Inferior parietal cortex (tissue), 1 donor: ENCODE results near the gene CDC45.

ENCODE experiments used
- DNase-seq: peaks from one replicate; pipeline ENCODE4 v3.0.0-alpha.2; 2016; ENCODE audit errors: extremely low spot score

Gene CDC45

DNA sequence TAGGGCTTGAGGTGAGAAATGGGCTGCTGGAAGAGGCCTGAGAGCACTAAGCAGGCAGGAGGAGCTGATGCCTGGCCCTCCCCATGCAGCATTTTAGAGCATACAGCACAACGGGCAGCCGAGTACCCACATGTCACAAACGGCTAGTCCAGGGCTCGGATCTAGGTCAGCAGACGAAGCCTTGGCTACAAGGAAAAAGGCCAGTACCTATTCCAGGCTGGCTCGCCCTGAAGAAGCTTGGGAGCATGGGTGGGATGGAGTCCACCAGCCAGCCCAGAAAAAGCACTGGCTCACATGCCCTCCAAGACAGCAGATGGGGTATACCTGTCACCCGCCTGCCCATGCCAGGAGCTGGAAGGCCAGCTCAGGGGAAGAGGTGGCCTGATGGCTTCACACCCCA, 10.3 kb upstream of the CDC45 start:
- no peak for DNase-seq

DNA sequence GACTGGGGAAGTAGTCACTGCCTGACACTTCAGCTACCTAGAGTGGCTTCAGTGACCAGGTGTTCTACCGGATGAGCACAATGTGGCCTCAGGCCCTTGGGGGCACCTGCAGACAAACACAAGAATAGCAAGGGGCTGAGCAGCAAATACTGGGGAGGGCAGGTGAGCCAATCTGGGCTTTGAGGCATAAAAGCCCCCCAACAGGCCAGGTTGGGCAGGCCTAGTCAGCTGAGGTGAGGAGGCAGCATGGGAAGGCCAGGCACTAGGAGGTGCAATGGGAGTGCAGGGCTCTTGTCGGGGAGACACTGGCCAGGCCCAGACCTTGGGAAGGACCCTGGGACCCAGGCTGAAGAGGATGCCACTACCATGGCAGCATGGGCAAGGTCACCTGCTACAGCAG, 9.7 kb upstream of the CDC45 start:
- no peak for DNase-seq

- no peak for DNase-seq
Observed at GRCh38 chr22:19471572-19471971, 8.1 kb upstream of the CDC45 start.

- no peak for DNase-seq
Observed at GRCh38 chr22:19472233-19472632, 7.5 kb upstream of the CDC45 start.

DNA sequence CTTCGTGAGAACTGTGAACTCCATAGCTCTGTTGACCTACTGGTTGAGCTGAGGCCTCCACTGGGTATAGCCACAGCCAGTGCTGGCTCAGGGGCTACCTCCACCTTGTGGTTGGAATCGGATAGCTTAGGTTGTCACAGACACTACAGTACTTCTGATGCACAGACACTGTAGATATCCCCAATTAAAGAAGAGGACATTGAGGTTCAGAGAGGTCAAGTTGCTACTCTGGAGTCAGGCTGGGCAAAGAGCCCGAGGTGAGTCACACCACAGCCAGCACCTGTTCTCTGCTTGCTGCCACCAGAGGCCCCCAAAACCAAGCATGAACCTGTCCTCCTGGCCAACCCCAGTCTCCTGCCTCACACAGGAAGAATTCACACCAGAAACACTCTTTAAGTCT, 6.1 kb upstream of the CDC45 start:
- DNase-seq, result no peak

DNA sequence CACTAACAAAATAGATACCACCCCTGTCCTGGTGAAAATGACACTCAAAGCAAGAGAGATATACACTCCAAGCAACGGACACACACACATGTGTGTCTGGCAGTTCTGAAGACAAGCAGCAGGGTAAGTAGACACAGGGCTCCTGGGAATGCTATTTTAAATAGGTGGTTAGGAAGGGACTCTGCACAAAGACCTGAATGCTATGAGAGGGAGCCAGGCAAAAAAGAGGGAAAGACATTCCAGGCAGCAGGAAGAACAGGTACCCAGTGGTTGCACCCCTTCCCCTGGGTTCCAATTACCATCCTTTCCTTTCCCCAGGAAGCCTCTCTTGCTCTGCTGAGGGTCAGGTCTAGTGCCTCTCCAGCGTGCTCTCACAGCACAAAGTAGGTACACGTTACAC, 3.7 kb upstream of the CDC45 start:
- no peak for DNase-seq

DNA sequence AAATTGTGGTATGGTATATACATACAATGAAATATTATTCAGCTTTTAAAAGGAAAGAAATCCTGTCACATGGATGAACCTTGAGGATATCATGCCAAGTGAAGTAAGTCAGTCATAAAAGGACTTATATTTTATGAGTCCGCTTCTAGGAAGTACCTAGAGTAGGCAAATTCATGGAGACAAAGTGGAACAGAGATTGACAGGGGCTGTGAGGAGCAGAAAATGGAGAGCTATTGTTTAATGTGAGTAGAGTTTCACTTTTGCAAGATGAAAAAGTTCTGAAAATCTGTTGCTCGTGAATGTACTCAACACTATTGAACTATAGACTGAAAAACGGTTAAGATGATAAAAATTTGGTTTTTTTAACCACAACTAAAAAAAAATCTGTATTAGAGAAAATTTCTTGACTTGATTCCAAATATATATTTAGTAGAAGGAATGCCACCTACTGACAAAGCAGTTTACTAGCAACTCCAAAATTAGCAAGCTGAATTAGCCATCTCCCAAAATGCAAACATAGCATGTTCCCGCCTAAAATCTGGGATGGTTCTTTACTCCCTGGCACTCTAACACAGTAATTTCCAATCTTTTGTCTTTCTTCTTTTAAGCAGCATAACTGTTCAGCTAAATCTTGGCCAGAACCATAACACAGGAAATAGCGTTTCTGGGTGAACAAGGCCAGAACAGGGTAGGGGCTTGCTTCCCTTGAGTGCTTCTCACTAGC, 2.2 kb upstream of the CDC45 start:
- no peak for DNase-seq

- no peak for DNase-seq
Observed at GRCh38 chr22:19478045-19478900, 1.4 kb upstream of the CDC45 start.

DNA sequence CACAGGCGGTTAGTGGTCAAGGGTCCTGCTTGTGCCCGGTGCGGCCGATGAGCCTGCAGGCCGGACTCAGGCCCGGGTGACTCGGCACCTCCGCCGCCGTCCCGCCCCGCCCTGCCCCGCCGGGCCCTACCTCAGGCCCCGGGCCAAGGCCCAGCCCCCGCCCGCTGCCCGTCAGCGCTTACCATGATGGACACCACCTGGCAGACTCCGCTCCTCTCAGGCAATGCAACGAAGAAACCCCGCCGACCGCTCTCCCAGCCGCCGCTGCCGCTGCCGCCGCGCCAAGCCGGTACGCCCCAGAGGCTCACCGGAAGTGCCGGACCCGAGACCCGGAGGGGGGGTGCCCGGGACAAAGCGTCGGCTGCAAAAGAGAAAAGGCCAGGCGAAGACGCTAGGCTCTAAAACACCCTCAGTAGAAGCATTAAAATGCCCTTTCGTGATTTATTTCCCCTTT, 792 bp upstream of the CDC45 start, which contains the start of gene UFD1:
UFD1 (minus strand) TSS at position 293 of the 454 bp plus-strand sequence; CDS start at position 185, 108 bp downstream.
- DNase-seq, result no peak

DNA sequence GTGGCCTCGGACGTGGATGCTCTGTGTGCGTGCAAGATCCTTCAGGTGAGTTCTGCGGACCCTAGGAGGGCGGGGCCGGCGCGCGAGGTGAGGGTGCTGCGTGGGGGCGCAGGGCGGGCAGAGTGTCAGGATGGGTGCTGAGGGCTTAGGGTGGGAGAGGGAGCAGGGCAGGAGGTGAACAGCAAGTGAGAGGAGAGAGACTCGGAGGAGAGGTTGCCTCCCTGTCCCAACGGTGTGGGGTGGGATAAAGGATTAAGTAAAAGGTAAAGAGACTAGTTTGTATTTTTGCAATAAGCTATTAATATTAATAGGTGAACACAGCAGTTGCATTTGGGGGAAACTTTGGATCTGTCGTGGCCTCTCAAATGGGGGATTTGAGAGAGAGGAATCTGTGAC, 451 bp downstream of the CDC45 start:
- no peak for DNase-seq

DNA sequence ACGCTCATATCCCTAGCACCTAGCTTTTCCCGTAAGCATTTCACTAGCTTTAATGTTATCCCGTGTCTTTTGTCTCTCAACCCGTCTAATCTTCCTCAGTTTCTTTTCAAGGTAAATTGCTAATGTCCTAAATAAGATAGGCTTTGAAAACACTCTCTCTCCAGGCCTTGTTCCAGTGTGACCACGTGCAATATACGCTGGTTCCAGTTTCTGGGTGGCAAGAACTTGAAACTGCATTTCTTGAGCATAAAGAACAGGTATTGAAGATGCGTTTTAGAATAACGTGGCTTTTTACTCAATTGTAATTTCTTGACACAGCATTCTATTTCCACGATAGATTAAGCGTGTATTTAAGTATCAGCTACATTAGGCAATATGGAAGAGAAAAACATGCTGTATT, 1.1 kb downstream of the CDC45 start:
- no peak for DNase-seq

DNA sequence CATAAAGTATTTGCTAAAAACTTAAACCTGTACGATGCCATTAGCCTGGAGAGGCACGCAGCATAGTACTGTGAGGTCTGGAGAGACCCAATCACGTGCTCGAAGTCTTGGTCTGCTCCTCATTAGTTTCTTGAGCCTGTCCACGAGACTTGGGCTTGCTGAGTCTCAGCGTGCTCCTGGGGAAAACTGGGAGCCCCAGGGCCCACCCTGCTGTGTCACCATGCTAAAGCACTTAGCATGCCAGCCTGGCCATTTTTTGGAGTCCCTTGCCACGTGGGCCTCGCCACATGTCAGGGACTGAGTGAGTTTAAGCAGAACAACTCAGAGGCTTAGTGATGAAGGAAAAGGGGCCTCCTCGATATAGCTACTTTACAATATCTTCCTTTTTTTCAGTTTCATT, 2.6 kb downstream of the CDC45 start:
- no peak for DNase-seq

- no peak for DNase-seq
Observed at GRCh38 chr22:19483481-19484244, 3.9 kb downstream of the CDC45 start.

- no peak for DNase-seq
Observed at GRCh38 chr22:19488285-19488684, 8.6 kb downstream of the CDC45 start.

DNA sequence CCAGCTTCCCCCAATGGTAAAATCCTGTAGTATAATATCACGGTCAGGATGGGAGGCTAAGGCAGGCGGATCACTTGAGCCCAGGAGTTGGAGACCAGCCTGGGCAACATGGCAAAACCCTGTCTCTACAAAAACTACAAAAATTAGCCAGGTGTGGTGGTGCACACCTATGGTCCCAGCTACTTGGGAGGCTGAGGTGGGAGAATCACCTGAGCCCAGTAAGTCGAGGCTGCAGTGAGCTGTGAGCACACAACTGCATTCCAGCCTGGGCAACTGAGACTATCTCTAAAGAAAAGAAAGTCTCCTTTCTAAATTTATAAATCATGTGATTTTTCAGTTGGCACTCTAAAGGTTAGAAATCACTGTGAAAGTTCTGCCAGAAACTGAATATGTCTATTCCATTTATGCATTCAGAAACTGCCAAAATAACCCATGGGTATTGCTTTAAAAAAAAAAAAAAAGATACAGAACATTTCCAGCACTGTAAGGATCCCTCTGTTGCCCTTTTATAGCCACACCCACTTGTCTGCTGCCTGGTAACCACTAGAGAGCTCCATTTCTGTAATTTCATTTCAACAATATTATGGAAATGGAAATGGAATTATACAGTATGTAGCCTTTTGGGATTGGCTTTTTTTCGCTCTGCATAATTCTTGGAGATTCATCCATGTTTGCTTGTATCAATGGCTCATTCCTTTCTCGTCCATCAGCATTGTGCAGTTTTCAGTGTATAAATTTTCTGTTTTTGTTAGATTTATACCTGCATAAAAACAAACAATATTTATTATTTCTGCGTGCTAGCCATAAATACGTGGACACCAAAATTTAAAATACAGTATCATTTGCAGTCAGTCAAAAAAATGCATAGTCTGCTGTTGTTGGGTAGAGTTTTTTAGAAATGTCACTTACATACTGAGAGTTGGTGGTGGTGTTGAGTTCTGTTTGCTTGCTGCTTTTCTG, 9.4 kb downstream of the CDC45 start:
- no peak for DNase-seq

DNA sequence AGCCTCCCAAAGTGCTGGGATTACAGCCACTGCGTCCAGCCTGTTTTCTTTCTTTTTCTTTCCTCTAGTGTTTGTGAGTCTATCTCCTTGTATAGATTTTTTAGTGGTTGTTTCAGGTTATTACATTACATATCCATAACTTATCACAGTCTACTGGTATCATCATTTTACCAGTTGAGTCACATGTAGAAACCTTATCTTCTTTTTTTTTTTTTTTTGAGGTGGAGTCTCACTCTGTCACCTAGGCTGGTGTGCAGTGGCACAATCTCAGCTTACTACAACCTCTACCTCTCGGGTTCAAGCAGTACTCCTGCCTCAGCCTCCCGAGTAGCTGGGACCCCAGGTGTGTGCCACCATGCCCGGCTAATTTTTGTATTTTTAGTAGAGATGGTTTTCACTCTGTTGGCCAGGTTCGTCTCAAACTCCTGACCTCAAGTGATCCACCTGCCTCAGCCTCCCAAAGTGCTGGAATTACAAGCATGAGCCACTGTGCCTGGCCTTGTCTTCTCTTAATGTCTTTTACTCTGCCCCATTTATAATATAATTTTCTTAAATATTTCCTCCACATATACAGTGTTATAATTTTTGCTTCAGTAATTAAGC, 11.0 kb downstream of the CDC45 start:
- no peak for DNase-seq

- DNase-seq, result no peak
Observed at GRCh38 chr22:19492504-19493174, 12.9 kb downstream of the CDC45 start.

- DNase-seq, result no peak
Observed at GRCh38 chr22:19494001-19494560, 14.4 kb downstream of the CDC45 start.

DNA sequence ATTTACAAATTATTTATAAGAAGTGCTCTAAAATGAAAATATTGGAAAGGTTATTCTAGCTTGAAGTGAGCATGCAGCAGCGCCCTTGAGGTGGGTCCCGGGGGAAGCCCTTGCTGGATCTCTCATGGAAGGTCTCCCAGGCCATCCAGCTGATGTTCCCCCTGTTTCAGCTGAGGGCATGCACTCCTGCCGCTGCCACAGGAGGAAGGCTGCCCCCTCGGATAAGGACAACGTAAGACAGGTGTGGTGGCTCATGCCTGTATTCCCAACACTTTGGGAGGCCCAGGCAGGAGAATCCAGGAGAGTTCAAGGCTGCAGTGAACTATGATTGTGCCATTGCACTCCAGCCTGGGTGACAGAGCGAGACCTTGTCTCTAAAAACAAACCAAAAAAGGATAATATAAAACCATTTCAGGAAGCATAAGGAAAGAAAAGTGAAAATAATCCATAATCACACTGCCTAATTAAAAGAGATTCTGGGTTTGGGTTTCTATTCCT, 15.0 kb downstream of the CDC45 start:
- DNase-seq, result no peak
